OCI-LY3 (cell line): Measurements from ENCODE around the gene SYNPO2.

Source experiments
- CTCF ChIP-seq: fragments of 200-600, 300-600 bp; sonication (generic); IDR thresholded peaks from 2 replicates; pipeline ENCODE4 v1.5.1; 2014; ENCODE audit warnings: antibody characterized with exemption, low read length, low read depth
- EZH2phosphoT487 ChIP-seq: fragments of 200-600 bp; shearing (Covaris generic); IDR thresholded peaks from 2 replicates; pipeline ENCODE4 v1.6.1; 2018; ENCODE audit warnings: antibody characterized with exemption, mixed run types, low read depth

GRCh38 chr4:118936406-118936805, 47.8 kb downstream of the SYNPO2 start:
- no peak for TF ChIP-seq CTCF
- no peak for TF ChIP-seq EZH2phosphoT487
